NCI-H1694 (cell line): Measurements from ENCODE around the gene FBXO24.
A peak's percentile ranks its signal among the peaks of the same experiment; 100 is the strongest.

Source experiments
- DNase-seq: peaks from one replicate; lab custom pipeline; 2025; lab: John Stamatoyannopoulos, UW

FBXO24 gene

DNA sequence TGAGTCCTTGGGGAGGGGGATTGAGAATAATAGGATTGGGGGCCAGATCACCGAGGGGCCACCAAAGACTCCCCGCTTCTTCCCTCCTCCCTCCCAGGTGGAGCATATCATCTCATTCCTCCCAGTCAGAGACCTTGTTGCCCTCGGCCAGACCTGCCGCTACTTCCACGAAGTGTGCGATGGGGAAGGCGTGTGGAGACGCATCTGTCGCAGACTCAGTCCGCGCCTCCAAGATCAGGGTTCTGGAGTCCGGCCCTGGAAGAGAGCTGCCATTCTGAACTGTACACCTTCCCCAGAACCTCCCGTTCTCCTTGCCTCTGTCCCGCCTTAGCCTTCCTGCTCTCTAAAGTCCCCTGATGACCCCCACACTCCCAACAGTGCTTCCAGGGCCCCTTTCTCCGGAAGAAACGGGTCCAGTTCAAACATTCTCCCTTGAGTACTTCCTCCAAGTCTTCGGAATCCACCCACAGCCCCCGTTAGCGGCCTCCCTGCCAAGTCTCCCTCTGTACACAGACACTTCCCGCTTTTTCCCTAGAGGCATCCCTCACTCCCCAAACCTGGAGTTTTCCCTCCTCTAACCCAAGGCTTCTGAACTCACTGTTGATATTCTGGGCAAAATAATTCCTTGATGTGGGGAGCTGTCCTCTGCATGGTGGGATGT lies 4.1 kb downstream of the FBXO24 start:
- DNase-seq, result no peak

- no peak for DNase-seq
Measured at GRCh38 chr7:100591596-100591995, 5.5 kb downstream of the FBXO24 start.

- DNase-seq, result no peak
Measured at GRCh38 chr7:100595188-100595587, 9.1 kb downstream of the FBXO24 start.

DNA sequence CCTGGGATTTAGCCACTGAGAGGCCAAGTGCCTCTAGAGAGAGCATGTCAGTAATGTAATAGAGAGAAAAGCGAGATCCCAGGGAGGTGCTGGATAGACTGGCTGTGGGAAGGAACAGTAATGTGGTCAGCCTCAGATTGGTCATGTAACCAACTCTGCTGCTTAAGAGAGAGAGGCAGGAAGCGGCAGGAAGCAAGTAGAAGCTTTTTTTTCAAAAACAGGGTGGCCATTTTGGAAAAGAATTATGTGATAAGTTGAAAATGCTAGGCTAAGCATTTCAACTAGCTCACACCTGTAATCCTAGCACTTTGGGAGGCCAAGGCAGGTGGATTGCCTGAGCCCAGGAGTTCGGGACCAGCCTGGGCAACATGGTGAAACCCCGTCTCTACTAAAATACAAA lies 12.3 kb downstream of the FBXO24 start:
- DNase-seq, result no peak

DNA sequence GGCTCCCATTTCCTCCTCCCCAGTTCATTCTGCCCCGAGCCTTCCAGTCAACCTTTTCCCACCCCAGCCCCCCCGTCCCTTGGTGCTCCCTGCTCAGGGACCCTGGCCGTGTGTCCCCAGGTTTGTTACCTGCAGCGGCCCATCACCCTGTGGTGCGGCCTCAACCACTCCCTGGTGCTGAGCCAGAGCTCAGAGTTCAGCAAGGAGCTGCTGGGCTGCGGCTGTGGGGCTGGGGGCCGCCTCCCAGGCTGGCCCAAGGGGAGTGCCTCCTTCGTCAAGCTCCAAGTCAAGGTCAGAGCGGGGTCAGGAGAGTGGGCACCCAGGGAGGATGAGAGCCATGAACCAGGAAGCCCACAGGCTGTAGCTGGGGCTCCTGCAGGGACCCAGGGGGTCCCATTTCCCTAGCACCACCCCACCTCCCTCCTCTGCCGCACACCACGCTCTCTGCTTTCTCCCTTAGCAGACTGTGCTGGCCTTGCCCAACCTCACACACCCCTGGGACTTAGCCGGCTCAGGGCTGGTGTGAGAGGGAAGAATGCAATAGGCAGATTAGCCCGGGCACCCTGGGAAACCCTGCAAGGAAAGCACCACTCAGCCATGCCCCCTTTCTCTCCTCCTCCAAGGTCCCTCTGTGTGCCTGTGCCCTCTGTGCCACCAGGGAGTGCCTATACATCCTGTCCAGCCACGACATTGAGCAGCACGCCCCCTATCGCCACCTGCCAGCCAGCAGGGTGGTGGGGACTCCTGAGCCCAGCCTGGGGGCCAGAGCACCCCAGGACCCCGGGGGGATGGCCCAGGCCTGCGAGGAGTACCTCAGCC lies 14.0 kb downstream of the FBXO24 start:
- DNase-seq, result no peak

GRCh38 chr7:100600730-100601038 lies 14.6 kb downstream of the FBXO24 start:
- DNase-seq, result no peak

- DNase-seq, result no peak
Measured at GRCh38 chr7:100602889-100603725, 17.0 kb downstream of the FBXO24 start.

GRCh38 chr7:100603726-100604027 lies 17.5 kb downstream of the FBXO24 start:
- no peak for DNase-seq

GRCh38 chr7:100604028-100604975 lies 18.2 kb downstream of the FBXO24 start:
- no peak for DNase-seq

- DNase-seq, result no peak
Measured at GRCh38 chr7:100604976-100605911, 19.1 kb downstream of the FBXO24 start.

DNA sequence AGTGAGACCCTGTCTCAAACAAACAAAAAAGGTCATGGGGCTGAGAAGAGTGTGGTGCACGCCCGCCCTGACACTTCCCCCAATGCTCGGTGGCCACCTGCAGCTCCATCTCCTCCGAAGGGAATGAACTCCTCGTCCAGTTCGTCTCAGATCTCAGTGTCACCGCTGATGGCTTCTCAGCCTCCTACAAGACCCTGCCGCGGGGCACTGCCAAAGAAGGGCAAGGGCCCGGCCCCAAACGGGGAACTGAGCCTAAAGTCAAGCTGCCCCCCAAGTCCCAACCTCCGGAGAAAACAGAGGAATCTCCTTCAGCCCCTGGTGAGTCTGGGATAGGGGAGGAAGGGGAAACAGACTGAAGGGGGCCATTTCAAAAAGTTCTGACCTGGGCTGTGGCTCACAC lies 20.2 kb downstream of the FBXO24 start:
- no peak for DNase-seq

- no peak for DNase-seq
Measured at GRCh38 chr7:100607111-100607510, 21.0 kb downstream of the FBXO24 start.

DNA sequence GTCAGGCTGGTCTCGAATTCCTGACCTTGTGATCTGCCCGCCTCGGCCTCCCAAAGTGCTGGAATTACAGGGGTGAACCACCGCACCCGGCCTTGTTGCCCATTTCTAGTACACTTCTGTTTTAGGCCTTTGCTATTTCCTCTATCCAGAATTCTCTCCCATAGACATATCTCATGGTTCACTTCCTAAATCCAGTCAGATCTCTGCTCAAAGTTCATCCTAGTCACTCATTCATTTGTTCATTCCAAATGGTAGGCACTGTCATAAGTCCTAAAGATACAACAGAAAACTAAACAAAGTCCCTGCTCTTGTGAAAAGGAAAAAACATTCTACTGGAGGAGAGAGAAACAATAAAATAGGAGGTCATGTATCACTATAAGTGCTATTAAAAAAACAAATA lies 23.8 kb downstream of the FBXO24 start:
- no peak for DNase-seq

- DNase-seq, result peak; percentile 99
Measured at GRCh38 chr7:100611983-100612729, 26.0 kb downstream of the FBXO24 start, which contains the start of gene MOSPD3. MOSPD3 (plus strand) TSS chr7:100612540; CDS start chr7:100612792, 252 bp downstream.

DNA sequence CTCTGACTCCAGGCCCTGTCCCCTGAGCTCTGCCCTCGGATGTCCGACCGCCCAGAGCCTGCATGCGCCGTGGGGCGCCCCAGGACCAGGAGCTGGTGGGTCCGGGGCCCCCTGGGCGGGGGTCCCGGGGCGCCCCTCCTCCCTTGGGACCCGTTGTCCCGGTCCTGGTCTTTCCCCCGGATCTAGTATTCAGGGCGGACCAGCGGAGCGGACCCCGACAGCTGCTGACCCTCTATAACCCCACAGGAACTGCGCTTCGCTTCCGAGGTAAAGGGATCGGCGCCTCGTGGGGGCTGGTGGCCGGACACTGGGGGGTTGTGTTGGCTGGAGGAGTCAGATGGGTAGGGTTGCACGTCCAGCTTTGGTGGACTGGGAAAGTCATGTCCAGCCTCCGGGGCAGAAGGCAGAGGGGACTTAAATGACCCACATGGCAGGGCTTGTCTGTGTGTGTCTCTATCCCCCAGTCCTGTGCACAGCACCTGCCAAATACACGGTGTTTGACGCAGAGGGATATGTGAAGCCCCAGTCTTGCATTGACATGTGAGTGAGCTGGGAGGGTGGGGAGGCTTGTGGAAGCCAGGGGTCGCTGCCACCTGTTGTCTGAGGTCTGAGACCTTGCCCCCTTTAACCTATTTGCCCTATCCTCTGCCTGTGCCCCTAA lies 26.7 kb downstream of the FBXO24 start:
- DNase-seq, result no peak

GRCh38 chr7:100613412-100614175 lies 27.5 kb downstream of the FBXO24 start:
- DNase-seq, result no peak

- DNase-seq, result no peak
Measured at GRCh38 chr7:100614308-100614861, 28.3 kb downstream of the FBXO24 start.

DNA sequence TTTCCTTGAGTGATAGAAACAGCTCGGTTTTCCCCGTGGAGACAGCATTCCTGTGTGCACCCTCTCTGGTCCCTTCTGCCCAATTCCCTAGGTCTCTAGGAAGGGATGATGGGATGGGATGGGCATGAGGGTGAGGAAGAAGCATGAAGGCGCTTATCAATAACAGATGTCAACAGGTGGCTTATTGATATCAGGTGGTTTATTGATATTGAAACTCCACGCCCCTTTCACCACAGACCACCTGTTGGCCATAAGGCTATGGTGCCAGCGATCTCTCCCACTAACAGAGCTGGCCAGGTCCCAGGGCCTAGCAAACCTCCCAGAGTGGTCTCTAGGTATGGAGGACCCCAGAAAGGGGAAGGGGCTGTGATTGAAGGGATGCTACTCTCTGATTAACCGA lies 34.1 kb downstream of the FBXO24 start:
- no peak for DNase-seq
